Measurements from ENCODE around the gene ADAM29. TPM values are rescaled to one million over a fixed set of nuclear protein-coding genes. Genes with fewer than 3 reads are reported as not detected.

Gene ADAM29
- polyA plus RNA-seq, 3 donors, result not detected

DNA sequence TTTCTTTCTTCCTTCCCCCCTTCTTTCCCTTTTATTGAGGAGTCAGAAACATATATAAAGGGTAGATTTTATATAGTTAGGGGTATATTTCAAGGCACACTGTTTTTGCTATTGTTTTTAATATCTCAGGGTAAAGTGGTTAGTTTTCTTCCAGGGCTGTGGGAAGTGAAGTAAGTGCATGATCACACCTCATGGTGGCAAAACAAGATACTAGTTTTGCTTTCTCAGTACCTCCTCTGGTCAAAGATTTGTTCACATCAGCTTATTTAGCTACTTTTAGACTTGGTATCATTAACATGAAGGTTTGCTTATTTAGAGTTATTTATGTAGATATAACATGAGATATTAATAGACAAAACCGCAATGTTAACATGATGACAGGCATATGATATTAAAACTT, 21.8 kb downstream of the ADAM29 start:
- DNase-seq, result no peak
- Histone ChIP-seq H3K4me1 (ENCODE audit: control insufficient read depth in 1 of 2, insufficient read depth in 2 of 2, low read length in 2 of 2) (no peaks in the 10 kb centered on the region), H3K27ac (ENCODE audit: low read depth in 1 of 2, low read length in 2 of 2) (no peak overlapping the region), H3K27me3 (ENCODE audit: control insufficient read depth in 2 of 2, insufficient read depth in 2 of 2, low read length in 2 of 2) (no peaks in the 10 kb centered on the region), H4K20me1 (ENCODE audit: insufficient read depth, low read length) (no peaks in the 10 kb centered on the region), H2AFZ (ENCODE audit: insufficient read depth, low read depth, low read length, poor library complexity, severe bottlenecking) (no peak overlapping the region), H3K4me3 (replicated peaks in 1 of 3; ENCODE audit: low read depth in 2 of 3, low read length in 3 of 3) (no peak overlapping the region), H3K36me3 (replicated peaks in 1 of 2; ENCODE audit: control insufficient read depth in 1 of 2, insufficient read depth in 2 of 2, low read length in 2 of 2) (no peaks in the 10 kb centered on the region), H3K4me2 (replicated peaks; ENCODE audit: extremely low read depth, low read length, poor library complexity, severe bottlenecking) (no peak overlapping the region), H3K9me3 (replicated peaks in 1 of 2; ENCODE audit: control insufficient read depth in 1 of 2, insufficient read depth in 1 of 2, low read length in 2 of 2) (peaks cover 0 to 6% of the 10 kb centered on the region in 2 donors), H3K79me2 (ENCODE audit: insufficient read depth, low read length) (no peaks in the 10 kb centered on the region), H3K9ac (ENCODE audit: insufficient read depth, low read length, poor library complexity, severe bottlenecking) (no peak overlapping the region)
- TF ChIP-seq, protein P1, sequence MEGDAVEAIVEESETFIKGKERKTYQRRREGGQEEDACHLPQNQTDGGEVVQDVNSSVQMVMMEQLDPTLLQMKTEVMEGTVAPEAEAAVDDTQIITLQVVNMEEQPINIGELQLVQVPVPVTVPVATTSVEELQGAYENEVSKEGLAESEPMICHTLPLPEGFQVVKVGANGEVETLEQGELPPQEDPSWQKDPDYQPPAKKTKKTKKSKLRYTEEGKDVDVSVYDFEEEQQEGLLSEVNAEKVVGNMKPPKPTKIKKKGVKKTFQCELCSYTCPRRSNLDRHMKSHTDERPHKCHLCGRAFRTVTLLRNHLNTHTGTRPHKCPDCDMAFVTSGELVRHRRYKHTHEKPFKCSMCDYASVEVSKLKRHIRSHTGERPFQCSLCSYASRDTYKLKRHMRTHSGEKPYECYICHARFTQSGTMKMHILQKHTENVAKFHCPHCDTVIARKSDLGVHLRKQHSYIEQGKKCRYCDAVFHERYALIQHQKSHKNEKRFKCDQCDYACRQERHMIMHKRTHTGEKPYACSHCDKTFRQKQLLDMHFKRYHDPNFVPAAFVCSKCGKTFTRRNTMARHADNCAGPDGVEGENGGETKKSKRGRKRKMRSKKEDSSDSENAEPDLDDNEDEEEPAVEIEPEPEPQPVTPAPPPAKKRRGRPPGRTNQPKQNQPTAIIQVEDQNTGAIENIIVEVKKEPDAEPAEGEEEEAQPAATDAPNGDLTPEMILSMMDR (IDR thresholded peaks at IDR 0.05), result no peak
- intact Hi-C loops (cut with micrococcal nuclease), result no loop called here
- Mint-ChIP-seq H3K9me3 (peaks cover 0 to 6% (median 4%) of the 10 kb centered on the region in 7 donors), H3K36me3 (no peaks in the 10 kb centered on the region), H3K4me3 (no peak overlapping the region), H3K4me1 (no peaks in the 10 kb centered on the region), H3K27me3 (ENCODE audit: low read depth in 3 of 3) (peaks cover 0 to 2% (median 0%) of the 10 kb centered on the region in 3 donors), H3K27ac (no peak overlapping the region)
- WGBS (ENCODE audit: insufficient coverage), result no CpG with 5 or more reads among the region's 1 CpG

DNA sequence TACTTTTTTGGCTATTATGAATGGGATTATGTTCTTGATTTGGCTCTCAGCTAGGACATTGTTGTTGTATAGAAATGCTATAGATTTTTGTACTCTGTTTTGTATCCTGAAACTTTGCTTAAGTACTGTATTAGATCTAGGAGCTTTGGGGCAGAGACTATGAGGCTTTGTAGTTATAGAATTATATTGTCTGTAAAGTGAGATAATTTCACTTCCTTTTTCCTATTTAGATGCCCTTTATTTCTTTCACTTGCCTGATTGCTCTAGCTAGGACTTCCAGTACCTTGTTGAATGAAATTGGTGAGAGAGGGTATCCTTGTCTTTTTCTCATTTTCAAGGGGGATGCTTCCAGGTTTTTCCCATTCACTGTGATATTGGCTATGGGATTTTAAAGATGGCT, 28.1 kb downstream of the ADAM29 start:
- H2AFZ ChIP-seq (ENCODE audit: insufficient read depth, low read depth, low read length, poor library complexity, severe bottlenecking), result no peak overlapping the region
- TF ChIP-seq, protein P1 (IDR thresholded peaks at IDR 0.05), result no peak
- H3K27me3 Mint-ChIP-seq (ENCODE audit: low read depth in 3 of 3), result no peaks in the 10 kb centered on the region
- H3K36me3 Mint-ChIP-seq, result no peaks in the 10 kb centered on the region
- no peak overlapping the region for H3K27ac Mint-ChIP-seq
- H3K27ac ChIP-seq (ENCODE audit: low read depth in 1 of 2, low read length in 2 of 2), result no peak overlapping the region
- H3K4me1 Mint-ChIP-seq, result no peaks in the 10 kb centered on the region
- peaks cover 4 to 19% of the 10 kb centered on the region in 2 donors for H3K9me3 ChIP-seq (replicated peaks in 1 of 2; ENCODE audit: control insufficient read depth in 1 of 2, insufficient read depth in 1 of 2, low read length in 2 of 2)
- no peak overlapping the region for H3K9ac ChIP-seq (ENCODE audit: insufficient read depth, low read length, poor library complexity, severe bottlenecking)
- intact Hi-C loops (cut with micrococcal nuclease), result no loop called here
- H3K4me1 ChIP-seq (ENCODE audit: control insufficient read depth in 1 of 2, insufficient read depth in 2 of 2, low read length in 2 of 2), result no peaks in the 10 kb centered on the region
- no peaks in the 10 kb centered on the region for H4K20me1 ChIP-seq (ENCODE audit: insufficient read depth, low read length)
- H3K27me3 ChIP-seq (ENCODE audit: control insufficient read depth in 2 of 2, insufficient read depth in 2 of 2, low read length in 2 of 2), result no peaks in the 10 kb centered on the region
- no peak for DNase-seq
- no peaks in the 10 kb centered on the region for H3K36me3 ChIP-seq (replicated peaks in 1 of 2; ENCODE audit: control insufficient read depth in 1 of 2, insufficient read depth in 2 of 2, low read length in 2 of 2)
- peaks cover 3 to 15% (median 9%) of the 10 kb centered on the region in 7 donors for H3K9me3 Mint-ChIP-seq
- H3K79me2 ChIP-seq (ENCODE audit: insufficient read depth, low read length), result no peaks in the 10 kb centered on the region
- H3K4me3 ChIP-seq (replicated peaks in 1 of 3; ENCODE audit: low read depth in 2 of 3, low read length in 3 of 3), result no peak overlapping the region
- no peak overlapping the region for H3K4me2 ChIP-seq (replicated peaks; ENCODE audit: extremely low read depth, low read length, poor library complexity, severe bottlenecking)
- no peak overlapping the region for H3K4me3 Mint-ChIP-seq
